ENCODE measurements around the gene LRRC8A.

LRRC8A gene

DNA sequence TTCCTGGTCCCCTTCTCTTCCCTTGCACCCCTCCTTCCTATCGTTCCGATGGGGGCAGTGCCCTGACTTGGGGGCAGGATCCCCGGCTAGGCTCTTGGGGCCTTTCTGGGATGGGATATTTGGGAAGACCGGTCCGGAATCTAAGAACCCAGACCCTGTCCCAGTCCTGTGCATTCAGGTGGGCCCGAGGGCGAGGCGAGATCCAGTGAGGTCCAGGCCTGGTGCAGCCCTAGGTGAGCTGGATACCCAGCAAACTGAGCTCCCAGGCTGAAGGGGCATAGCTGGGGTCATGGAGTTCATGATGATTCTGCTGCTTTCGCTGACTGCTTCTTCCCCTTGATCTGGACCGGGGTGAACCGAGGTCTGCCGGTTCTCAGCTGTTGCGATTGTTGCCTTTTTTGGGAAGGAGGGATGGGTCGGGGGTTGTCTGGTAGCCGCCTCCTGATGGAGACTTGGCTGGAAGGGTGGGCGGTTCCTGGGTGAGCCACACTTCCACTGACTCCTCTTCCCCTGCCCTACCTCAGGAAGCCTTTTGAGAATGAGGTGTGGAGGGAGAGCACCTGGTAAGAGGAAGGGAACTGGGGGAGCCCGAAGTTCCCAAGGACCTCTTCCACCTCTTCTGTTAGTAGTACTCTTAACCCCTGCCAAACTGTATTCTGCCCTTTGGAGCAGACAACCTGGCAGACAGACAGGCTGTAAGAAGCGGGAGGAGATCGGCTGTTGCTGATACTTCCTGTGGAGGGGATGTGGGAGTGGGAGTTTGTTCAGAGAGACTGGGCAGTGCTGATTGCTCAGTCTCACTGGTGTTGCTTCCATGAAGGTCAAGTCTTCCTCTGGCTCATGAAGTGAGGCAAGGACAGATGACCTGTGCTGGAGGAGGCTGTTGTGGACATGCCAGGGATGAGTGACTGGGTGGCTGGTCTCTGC is 1.0 kb downstream of the LRRC8A start:
- H3K27ac ChIP-seq = peak overlapping the region; percentile 97 to 100
- H3K4me3 ChIP-seq = peak overlapping the region; percentile 96
- no peak for TF ChIP-seq CTCF (IDR thresholded peaks at IDR 0.05)
- no peak for DNase-seq (ENCODE audit: low spot score)

DNA sequence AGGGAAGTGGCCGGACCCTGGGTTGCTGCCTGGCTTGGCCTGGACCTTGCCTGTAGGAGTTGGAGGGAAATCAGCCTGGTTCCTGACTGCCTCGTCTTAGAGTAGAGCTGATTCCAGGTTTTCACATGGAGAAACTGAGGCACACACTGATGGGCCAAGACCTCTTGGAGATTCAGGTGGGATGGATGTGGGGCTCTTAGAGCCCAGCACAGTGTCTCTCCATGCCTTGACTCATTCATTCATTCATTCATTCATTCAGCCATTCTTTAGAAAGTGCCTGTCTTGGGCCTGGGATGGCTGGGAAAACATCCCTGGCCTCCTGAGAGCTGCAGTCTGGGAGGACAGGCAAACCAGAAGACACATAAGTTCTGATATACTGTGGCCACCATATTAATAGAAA is 2.2 kb downstream of the LRRC8A start:
- DNase-seq (ENCODE audit: low spot score) = no peak
- Histone ChIP-seq H3K27ac (peak overlapping the region in 1 of 2 donors; percentile 100), H3K4me3 (peak overlapping the region; percentile 96)
- no peak for TF ChIP-seq CTCF (IDR thresholded peaks at IDR 0.05)

DNA sequence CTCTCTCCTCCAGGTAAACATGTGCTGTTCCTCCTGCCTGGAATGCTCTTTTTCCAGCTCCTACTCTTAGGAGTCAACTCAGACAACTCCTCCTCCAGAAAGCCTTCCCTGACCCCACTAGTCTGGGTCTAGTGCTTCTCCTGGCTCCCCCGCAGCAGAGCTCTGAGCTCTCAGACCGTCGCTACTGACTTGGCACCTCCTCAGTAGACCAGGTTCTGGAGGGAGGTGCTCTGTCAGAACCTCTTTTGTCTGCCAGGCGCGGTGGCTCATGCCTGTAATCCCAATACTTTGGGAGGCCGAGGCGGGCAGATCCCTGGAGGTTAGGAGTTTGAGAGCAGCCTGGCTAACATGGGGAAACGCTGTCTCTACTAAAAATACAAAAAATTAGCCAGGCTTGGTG is 3.4 kb downstream of the LRRC8A start:
- no peak for TF ChIP-seq CTCF (IDR thresholded peaks at IDR 0.05)
- no peak for DNase-seq (ENCODE audit: low spot score)
- Histone ChIP-seq H3K4me3 (peak overlapping the region; percentile 8), H3K27ac (peak overlapping the region in 1 of 2 donors; percentile 39)

DNA sequence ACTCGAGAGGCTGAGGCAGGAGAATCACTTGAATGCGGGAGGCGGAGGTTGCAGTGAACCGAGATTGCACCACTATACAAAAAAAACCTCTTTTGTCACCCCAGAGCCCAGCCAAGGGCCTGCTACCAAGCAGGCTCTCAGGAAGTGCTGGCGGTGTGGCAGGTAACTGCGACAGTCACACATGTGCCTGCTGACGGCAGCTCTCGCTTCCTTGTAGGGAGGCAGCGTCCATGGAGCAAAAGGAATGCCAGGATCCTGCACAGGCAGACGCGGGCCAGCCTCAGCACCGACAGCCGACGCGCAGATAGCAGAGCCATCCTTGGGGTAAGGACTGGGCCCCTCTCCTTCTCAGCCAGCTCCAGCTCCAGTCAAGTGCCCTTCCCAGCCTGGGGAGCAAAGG is 3.9 kb downstream of the LRRC8A start:
- no peak for DNase-seq (ENCODE audit: low spot score)
- no peak for TF ChIP-seq CTCF (IDR thresholded peaks at IDR 0.05)

GRCh38 chr9:128886211-128886891 is 4.4 kb downstream of the LRRC8A start:
- Histone ChIP-seq H3K27ac (no peak overlapping the region), H3K4me3 (no peak overlapping the region)
- no peak for DNase-seq (ENCODE audit: low spot score)
- TF ChIP-seq CTCF (IDR thresholded peaks at IDR 0.05) = no peak

More for the DNA sequence above, 3.9 kb downstream of the LRRC8A start:
- Histone ChIP-seq H3K4me3 (no peak overlapping the region), H3K27ac (peak overlapping the region in 1 of 2 donors; percentile 39)

- TF ChIP-seq CTCF (IDR thresholded peaks at IDR 0.05) = no peak
- no peak for DNase-seq (ENCODE audit: low spot score)
- no peak overlapping the region for H3K4me3 ChIP-seq
- no peak overlapping the region for H3K27ac ChIP-seq
These were observed 5.1 kb downstream of the LRRC8A start for GRCh38 chr9:128887049-128887448.
